DOHH2 (cell line): ENCODE data around the gene MS4A18.

Experiments
- H3F3A ChIP-seq: fragments of 200-600 bp; sonication (generic), shearing (Covaris generic); 2 replicates; pipeline ENCODE4 v1.6.0; 2016; ENCODE audit warnings: antibody characterized with exemption, mild to moderate bottlenecking; ENCODE audit not compliant: control insufficient read depth, insufficient read depth
- H3K27ac ChIP-seq: fragments of 200-600 bp; sonication (generic); 2 replicates; pipeline ENCODE4 v1.5.1; 2014; ENCODE audit warnings: low read depth, mild to moderate bottlenecking, low read length, moderate library complexity
- H3K27me3 ChIP-seq: fragments of 200-600 bp; sonication (generic); 2 replicates; pipeline ENCODE4 v1.6.1; 2014; ENCODE audit warnings: mild to moderate bottlenecking, low read length, mixed read lengths; ENCODE audit not compliant: control insufficient read depth
- H3K36me3 ChIP-seq: fragments of 200-600 bp; sonication (generic); 2 replicates; pipeline ENCODE4 v1.6.1; 2014; ENCODE audit warnings: mild to moderate bottlenecking, low read length, moderate library complexity, mixed read lengths; ENCODE audit not compliant: control insufficient read depth
- H3K4me1 ChIP-seq: fragments of 200-600 bp; sonication (generic); 2 replicates; pipeline ENCODE4 v1.6.1; 2014; ENCODE audit warnings: mild to moderate bottlenecking, low read length, mixed read lengths; ENCODE audit not compliant: control insufficient read depth
- H3K4me2 ChIP-seq: fragments of 200-600 bp; sonication (generic); 2 replicates; pipeline ENCODE4 v1.6.0; 2014; ENCODE audit warnings: mild to moderate bottlenecking, low read length, moderate library complexity
- H3K4me3 ChIP-seq: fragments of 200-600 bp; sonication (generic); 2 replicates; pipeline ENCODE4 v1.5.1; 2014; ENCODE audit warnings: mild to moderate bottlenecking, low read length, mixed read lengths
- H3K79me2 ChIP-seq: fragments of 200-600 bp; sonication (generic); 2 replicates; pipeline ENCODE4 v1.6.1; 2014; ENCODE audit warnings: mild to moderate bottlenecking, low read length, mixed read lengths; ENCODE audit not compliant: control insufficient read depth
- H3K9me2 ChIP-seq: fragments of 200-600 bp; sonication (generic); replicated peaks from 2 replicates; pipeline ENCODE4 v1.6.1; 2014; ENCODE audit warnings: mild to moderate bottlenecking, low read length, mixed read lengths; ENCODE audit not compliant: control insufficient read depth
- H3K9me3 ChIP-seq: fragments of 200-600 bp; sonication (generic); 2 replicates; pipeline ENCODE4 v1.6.1; 2014; ENCODE audit warnings: antibody characterized with exemption, low read length, mixed read lengths; ENCODE audit not compliant: control insufficient read depth, insufficient read depth
- H4K20me1 ChIP-seq: fragments of 200-600 bp; sonication (generic); 2 replicates; pipeline ENCODE4 v1.6.0; 2014; ENCODE audit warnings: low read depth, mild to moderate bottlenecking, antibody characterized with exemption, low read length, moderate library complexity; ENCODE audit not compliant: control insufficient read depth, insufficient read depth
- CTCF ChIP-seq: fragments of 200-600 bp; sonication (generic); IDR thresholded peaks from one replicate; pipeline ENCODE4 v1.5.1; 2014; ENCODE audit warnings: antibody characterized with exemption, mild to moderate bottlenecking, low read depth, low read length; ENCODE audit not compliant: poor library complexity, severe bottlenecking
- EZH2phosphoT487 ChIP-seq: fragments of 200-600 bp; sonication (generic); IDR thresholded peaks from 2 replicates; pipeline ENCODE4 v1.6.1; 2017; ENCODE audit warnings: borderline replicate concordance, mild to moderate bottlenecking, antibody characterized with exemption, low read length, moderate library complexity, mixed read lengths

The MS4A18 gene

GRCh38 chr11:60703374-60703773 is 21.1 kb upstream of the MS4A18 start:
- no peak overlapping the region for H3K4me2 ChIP-seq
- no peak overlapping the region for H3K27ac ChIP-seq
- H3K4me1 ChIP-seq: no peaks in the 10 kb centered on the region
- no peaks in the 10 kb centered on the region for H3K79me2 ChIP-seq
- H3K36me3 ChIP-seq: no peaks in the 10 kb centered on the region
- no peaks in the 10 kb centered on the region for H4K20me1 ChIP-seq
- H3K27me3 ChIP-seq: peaks cover 11% of the 10 kb centered on the region; the same call in 1 of the 2 replicates
- no peaks in the 10 kb centered on the region for H3K9me2 ChIP-seq
- H3F3A ChIP-seq: no peaks in the 10 kb centered on the region
- TF ChIP-seq EZH2phosphoT487: no peak
- no peak for TF ChIP-seq CTCF
- no peak overlapping the region for H3K4me3 ChIP-seq
- no peaks in the 10 kb centered on the region for H3K9me3 ChIP-seq

GRCh38 chr11:60705895-60706294 is 18.6 kb upstream of the MS4A18 start:
- no peak overlapping the region for H3K4me2 ChIP-seq
- H3K36me3 ChIP-seq: no peaks in the 10 kb centered on the region
- no peak overlapping the region for H3K27ac ChIP-seq
- H4K20me1 ChIP-seq: no peaks in the 10 kb centered on the region
- H3K27me3 ChIP-seq: peaks cover 12% of the 10 kb centered on the region
- no peaks in the 10 kb centered on the region for H3K9me2 ChIP-seq
- H3K4me1 ChIP-seq: no peaks in the 10 kb centered on the region
- no peaks in the 10 kb centered on the region for H3K9me3 ChIP-seq
- TF ChIP-seq EZH2phosphoT487: no peak
- no peak for TF ChIP-seq CTCF
- no peaks in the 10 kb centered on the region for H3F3A ChIP-seq
- H3K79me2 ChIP-seq: no peaks in the 10 kb centered on the region
- no peak overlapping the region for H3K4me3 ChIP-seq

GRCh38 chr11:60706931-60707330 is 17.6 kb upstream of the MS4A18 start:
- Histone ChIP-seq H3K4me2 (no peak overlapping the region), H3K27me3 (peaks cover 15% of the 10 kb centered on the region), H3K9me2 (no peaks in the 10 kb centered on the region), H3K9me3 (no peaks in the 10 kb centered on the region; the same call in 1 of the 2 replicates), H3K4me3 (no peak overlapping the region), H3K79me2 (no peaks in the 10 kb centered on the region), H3K36me3 (no peaks in the 10 kb centered on the region), H3F3A (no peaks in the 10 kb centered on the region), H3K27ac (no peak overlapping the region), H3K4me1 (no peaks in the 10 kb centered on the region), H4K20me1 (no peaks in the 10 kb centered on the region)
- TF ChIP-seq EZH2phosphoT487 (no peak), CTCF (no peak)
